ENCODE data around the gene GBGT1.

Gene GBGT1

DNA sequence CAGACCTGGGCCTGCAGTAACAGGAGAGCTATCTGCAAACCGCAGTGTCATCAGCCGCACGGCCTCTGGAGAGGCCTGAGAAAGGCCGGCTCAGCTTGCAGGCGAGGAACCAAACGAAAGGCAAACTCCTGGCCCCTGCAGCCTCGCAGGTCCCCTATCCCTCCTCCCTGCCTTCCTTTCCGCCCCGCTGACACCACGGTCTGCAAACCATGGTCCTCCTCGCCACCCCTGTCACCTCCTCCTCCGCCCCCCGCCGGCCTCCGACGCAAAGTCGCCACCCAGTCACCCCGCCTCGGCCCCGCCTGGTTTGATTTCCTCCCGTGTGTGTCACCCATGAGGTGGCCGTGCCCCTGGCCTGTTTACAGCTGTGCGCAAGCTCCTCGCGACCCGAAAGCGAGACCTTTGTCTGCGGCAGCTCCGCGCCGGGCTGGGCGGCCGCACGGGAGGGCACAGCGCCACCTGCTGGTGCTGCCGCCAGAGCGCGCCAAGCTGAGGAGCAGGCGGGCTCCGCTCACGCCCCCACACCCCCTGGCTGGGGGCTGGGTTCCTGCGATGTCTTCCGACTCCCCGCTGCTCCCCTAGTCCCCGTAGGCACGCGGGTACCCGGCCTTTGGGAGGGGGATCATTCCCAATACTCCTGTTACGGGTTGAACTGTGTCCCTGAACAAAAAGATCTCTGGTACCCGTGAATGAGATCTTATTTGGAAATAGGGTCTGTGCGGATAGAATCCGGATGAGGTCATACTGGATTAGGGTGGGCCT, 19.4 kb downstream of the GBGT1 start:
- peak overlapping the region; percentile 30 for H3K4me3 ChIP-seq (ENCODE audit: low read depth, low read length)
- DNase-seq (ENCODE audit: low read depth, low spot score): peak; percentile 57
- TF ChIP-seq, protein P1, sequence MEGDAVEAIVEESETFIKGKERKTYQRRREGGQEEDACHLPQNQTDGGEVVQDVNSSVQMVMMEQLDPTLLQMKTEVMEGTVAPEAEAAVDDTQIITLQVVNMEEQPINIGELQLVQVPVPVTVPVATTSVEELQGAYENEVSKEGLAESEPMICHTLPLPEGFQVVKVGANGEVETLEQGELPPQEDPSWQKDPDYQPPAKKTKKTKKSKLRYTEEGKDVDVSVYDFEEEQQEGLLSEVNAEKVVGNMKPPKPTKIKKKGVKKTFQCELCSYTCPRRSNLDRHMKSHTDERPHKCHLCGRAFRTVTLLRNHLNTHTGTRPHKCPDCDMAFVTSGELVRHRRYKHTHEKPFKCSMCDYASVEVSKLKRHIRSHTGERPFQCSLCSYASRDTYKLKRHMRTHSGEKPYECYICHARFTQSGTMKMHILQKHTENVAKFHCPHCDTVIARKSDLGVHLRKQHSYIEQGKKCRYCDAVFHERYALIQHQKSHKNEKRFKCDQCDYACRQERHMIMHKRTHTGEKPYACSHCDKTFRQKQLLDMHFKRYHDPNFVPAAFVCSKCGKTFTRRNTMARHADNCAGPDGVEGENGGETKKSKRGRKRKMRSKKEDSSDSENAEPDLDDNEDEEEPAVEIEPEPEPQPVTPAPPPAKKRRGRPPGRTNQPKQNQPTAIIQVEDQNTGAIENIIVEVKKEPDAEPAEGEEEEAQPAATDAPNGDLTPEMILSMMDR (IDR thresholded peaks at IDR 0.05; ENCODE audit: low read depth, low read length): peak; percentile 88
- in situ Hi-C loops (cut with HindIII; ENCODE audit: low sequenced_read_pairs): no loop called here

DNA sequence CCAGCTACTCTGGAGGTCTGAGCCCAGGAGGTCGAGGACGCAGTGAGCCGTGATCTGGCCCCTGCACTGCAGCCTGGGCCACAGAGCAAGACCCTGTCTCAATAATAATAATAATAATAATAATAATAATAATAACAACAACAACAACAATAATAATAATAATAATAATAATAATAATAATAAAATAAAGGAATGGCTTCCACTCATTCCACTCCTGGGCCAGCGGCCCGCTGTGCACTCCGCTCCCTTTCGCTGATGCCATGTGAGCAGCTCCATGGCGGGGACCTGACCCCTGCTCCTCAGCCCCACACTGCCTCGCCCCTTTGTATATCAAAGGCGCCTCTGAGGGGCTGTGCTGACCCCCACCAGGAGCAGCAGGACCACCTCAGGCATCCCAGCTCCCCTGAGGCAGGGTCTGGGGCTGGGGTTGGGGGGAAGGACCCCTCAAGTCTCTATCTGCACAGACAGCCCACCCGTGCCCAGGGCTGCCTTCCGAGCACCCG, 20.0 kb downstream of the GBGT1 start:
- TF ChIP-seq, protein P1 (IDR thresholded peaks at IDR 0.05; ENCODE audit: low read depth, low read length): no peak
- H3K4me3 ChIP-seq (ENCODE audit: low read depth, low read length): no peak overlapping the region
- DNase-seq (ENCODE audit: low read depth, low spot score): no peak
- in situ Hi-C loops (cut with HindIII; ENCODE audit: low sequenced_read_pairs): no loop called here

GRCh38 chr9:133142684-133143622, 20.8 kb downstream of the GBGT1 start:
- TF ChIP-seq, protein P1 (IDR thresholded peaks at IDR 0.05; ENCODE audit: low read depth, low read length): no peak
- H3K4me3 ChIP-seq (ENCODE audit: low read depth, low read length): no peak overlapping the region
- in situ Hi-C loops (cut with HindIII; ENCODE audit: low sequenced_read_pairs): no loop called here
- DNase-seq (ENCODE audit: low read depth, low spot score): no peak

DNA sequence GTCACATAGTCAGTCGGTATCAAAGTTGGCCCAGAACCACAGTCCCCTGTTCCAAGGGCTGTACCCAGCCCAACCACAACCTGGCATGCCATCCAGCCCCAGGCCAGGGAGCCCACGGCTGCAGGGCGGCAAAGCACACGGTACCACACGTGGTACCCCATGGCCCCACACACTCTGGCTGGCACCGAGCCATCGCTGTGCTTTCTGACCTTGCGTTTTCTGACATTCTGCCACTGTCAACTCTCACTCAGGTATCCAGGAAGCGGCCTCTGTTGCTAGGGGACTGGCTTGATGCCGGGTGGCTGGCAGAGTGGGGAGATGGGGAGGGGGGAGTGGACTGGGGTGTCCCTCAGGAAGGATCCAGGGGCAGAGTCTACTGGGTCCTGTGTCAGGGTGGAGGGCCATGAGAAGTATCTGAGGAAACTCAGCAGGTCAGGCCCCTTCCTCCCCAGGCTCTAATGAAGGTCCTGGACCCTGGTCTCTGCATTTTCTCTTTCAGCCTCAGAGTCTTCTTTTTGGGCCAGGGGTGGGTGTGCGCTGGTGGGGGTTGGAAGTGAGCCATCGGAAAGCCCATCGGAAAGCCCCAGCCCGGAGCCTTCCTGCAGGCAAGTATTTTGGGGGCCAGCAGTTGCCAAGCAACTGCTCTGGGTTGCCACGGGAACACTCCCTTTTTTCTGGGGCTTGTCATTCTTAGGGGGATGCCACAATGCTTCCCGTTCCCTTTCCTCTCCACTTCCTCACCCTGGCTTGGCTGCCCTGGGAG, 21.7 kb downstream of the GBGT1 start:
- no peak overlapping the region for H3K4me3 ChIP-seq (ENCODE audit: low read depth, low read length)
- DNase-seq (ENCODE audit: low read depth, low spot score): no peak
- TF ChIP-seq, protein P1 (IDR thresholded peaks at IDR 0.05; ENCODE audit: low read depth, low read length): no peak
- in situ Hi-C loops (cut with HindIII; ENCODE audit: low sequenced_read_pairs): no loop called here

- in situ Hi-C loops (cut with HindIII; ENCODE audit: low sequenced_read_pairs): no loop called here
- TF ChIP-seq, protein P1 (IDR thresholded peaks at IDR 0.05; ENCODE audit: low read depth, low read length): no peak
- no peak for DNase-seq (ENCODE audit: low read depth, low spot score)
Measured at GRCh38 chr9:133140606-133141005, 23.1 kb downstream of the GBGT1 start.

DNA sequence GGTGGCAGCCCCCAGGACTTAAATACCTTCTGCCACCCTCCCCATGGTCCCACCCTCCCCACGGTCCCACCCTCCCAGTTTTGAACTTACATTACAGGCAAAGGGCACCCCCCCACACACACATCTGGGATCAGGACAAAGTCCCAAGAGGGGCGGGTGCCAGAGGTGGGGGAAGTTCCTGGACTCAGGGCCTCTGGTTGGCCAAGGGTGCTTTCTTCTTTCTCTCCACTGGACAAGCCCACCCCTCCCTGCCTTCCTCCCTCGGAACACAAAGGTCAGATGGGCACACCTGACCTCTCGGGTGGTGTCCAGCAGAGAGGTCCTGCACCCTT, 23.6 kb downstream of the GBGT1 start:
- in situ Hi-C loops (cut with HindIII; ENCODE audit: low sequenced_read_pairs): no loop called here
- no peak for DNase-seq (ENCODE audit: low read depth, low spot score)
- TF ChIP-seq, protein P1 (IDR thresholded peaks at IDR 0.05; ENCODE audit: low read depth, low read length): no peak
- H3K4me3 ChIP-seq (ENCODE audit: low read depth, low read length): no peak overlapping the region

More at GRCh38 chr9:133140606-133141005, 23.1 kb downstream of the GBGT1 start:
- H3K4me3 ChIP-seq (ENCODE audit: low read depth, low read length): no peak overlapping the region

Measured in astrocyte of the spinal cord (primary cell).